Epithelial cell of prostate (primary cell): ENCODE results near the gene TMCO1.
"Not testable (repeated sequence)": the region's sequence is repeated elsewhere in the genome, so short reads cannot be mapped to it uniquely, and the experiment has no call there.

Experiments used
- DNase-seq: peaks from one replicate; pipeline ENCODE4 v3.0.0-alpha.2; 2011; ENCODE audit warnings: low read depth, low spot score
- H3K27ac ChIP-seq: fragments of 450-650 bp; 2 replicates; pipeline ENCODE4 v1.5.1; 2017; ENCODE audit warnings: mild to moderate bottlenecking

The TMCO1 gene

GRCh38 chr1:165696625-165697100 lies 72.0 kb downstream of the TMCO1 start:
- H3K27ac ChIP-seq: peak overlapping the region; percentile 97
- DNase-seq: no peak

GRCh38 chr1:165695031-165695430 lies 73.6 kb downstream of the TMCO1 start:
- no peak for DNase-seq
- peak overlapping the region; percentile 97 for H3K27ac ChIP-seq

GRCh38 chr1:165688046-165688445 lies 80.6 kb downstream of the TMCO1 start:
- no peak for DNase-seq
- no peak overlapping the region for H3K27ac ChIP-seq

- no peak overlapping the region for H3K27ac ChIP-seq
- no peak for DNase-seq
Observed at GRCh38 chr1:165686971-165687433, 81.7 kb downstream of the TMCO1 start.

GRCh38 chr1:165686121-165686970 lies 82.3 kb downstream of the TMCO1 start:
- H3K27ac ChIP-seq: no peak overlapping the region
- DNase-seq: no peak

GRCh38 chr1:165683848-165684485 lies 84.7 kb downstream of the TMCO1 start:
- no peak for DNase-seq

GRCh38 chr1:165680773-165681172 lies 87.9 kb downstream of the TMCO1 start:
- not testable (repeated sequence) for H3K27ac ChIP-seq, DNase-seq

More at GRCh38 chr1:165683848-165684485, 84.7 kb downstream of the TMCO1 start:
- H3K27ac ChIP-seq: no peak overlapping the region

GRCh38 chr1:165680303-165680702 lies 88.4 kb downstream of the TMCO1 start:
- H3K27ac ChIP-seq: no peak overlapping the region
- DNase-seq: no peak

- no peak overlapping the region for H3K27ac ChIP-seq
Observed at GRCh38 chr1:165679282-165680036, 89.2 kb downstream of the TMCO1 start.

GRCh38 chr1:165678509-165678908 lies 90.2 kb downstream of the TMCO1 start:
- DNase-seq: no peak

More at GRCh38 chr1:165679282-165680036, 89.2 kb downstream of the TMCO1 start:
- DNase-seq: no peak

More at GRCh38 chr1:165678509-165678908, 90.2 kb downstream of the TMCO1 start:
- H3K27ac ChIP-seq: no peak overlapping the region
